GM12891 (cell line): Measurements from ENCODE around the gene MTFMT.

Source experiments
- POLR2A ChIP-seq: IDR thresholded peaks from 2 replicates; pipeline ENCODE4 v1.6.1; 2011; ENCODE audit warnings: low read depth, low read length, control low read depth
- POLR2AphosphoS5 ChIP-seq: IDR thresholded peaks from 2 replicates; pipeline ENCODE4 v1.6.1; 2011; ENCODE audit warnings: low read depth, low read length, control low read depth

- TF ChIP-seq POLR2AphosphoS5 (no peak), POLR2A (no peak)
Measured at GRCh38 chr15:65077981-65078352, 48.5 kb upstream of the MTFMT start.
